GM18858 (cell line): Measurements from ENCODE around the gene IL4I1.

Experiments
- ATAC-seq: cut with Tn5 transposase; IDR thresholded peaks from one replicate; pipeline ENCODE4 v1.9.1; 2021; ENCODE audit not compliant: unreplicated experiment

The IL4I1 gene

GRCh38 chr19:49880162-49880869, 16.4 kb downstream of the IL4I1 start:
- ATAC-seq, result no peak

GRCh38 chr19:49879243-49879963, 17.3 kb downstream of the IL4I1 start:
- no peak for ATAC-seq

GRCh38 chr19:49878744-49879070, 18.0 kb downstream of the IL4I1 start:
- ATAC-seq, result no peak

GRCh38 chr19:49877879-49878743, 18.6 kb downstream of the IL4I1 start:
- ATAC-seq, result peak; percentile 24

- peak; percentile 41 for ATAC-seq
Measured at GRCh38 chr19:49877020-49877878, 19.4 kb downstream of the IL4I1 start, which contains the start of the genes AKT1S1 and TBC1D17. TSS of gene AKT1S1 (minus strand) at chr19:49877355. CDS start at chr19:49873295, 4,060 bp downstream. TSS of gene TBC1D17 (plus strand) at chr19:49877702. CDS start at chr19:49877724, 22 bp downstream.

- peak; percentile 39 for ATAC-seq
Measured at GRCh38 chr19:49876422-49877019, 20.2 kb downstream of the IL4I1 start.

GRCh38 chr19:49875857-49876421, 20.7 kb downstream of the IL4I1 start:
- no peak for ATAC-seq

- ATAC-seq, result no peak
Measured at GRCh38 chr19:49875177-49875576, 21.5 kb downstream of the IL4I1 start.

- ATAC-seq, result no peak
Measured at GRCh38 chr19:49874503-49875157, 22.1 kb downstream of the IL4I1 start.

DNA sequence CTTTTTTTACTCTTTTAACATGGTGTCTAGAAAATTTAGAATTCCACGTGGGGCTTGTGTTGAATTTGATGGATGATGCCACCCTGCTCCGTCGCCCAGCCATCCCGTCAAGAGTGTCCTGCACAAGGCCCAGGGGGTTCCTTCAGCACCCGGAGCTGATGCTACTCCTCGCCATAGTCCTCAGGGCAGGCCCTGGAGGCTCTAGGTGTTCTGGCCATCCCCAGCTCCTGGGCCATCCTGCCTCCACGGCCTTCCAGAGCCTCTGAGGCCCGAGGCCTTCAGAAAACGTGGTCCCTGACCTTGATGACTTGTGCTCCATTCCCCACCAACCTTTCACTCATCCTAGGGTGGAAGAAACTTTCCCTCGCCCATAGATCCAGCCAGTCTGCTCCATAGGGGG, 22.9 kb downstream of the IL4I1 start:
- no peak for ATAC-seq

GRCh38 chr19:49873129-49873521, 23.6 kb downstream of the IL4I1 start:
- ATAC-seq, result no peak

GRCh38 chr19:49872245-49873128, 24.2 kb downstream of the IL4I1 start:
- ATAC-seq, result no peak

DNA sequence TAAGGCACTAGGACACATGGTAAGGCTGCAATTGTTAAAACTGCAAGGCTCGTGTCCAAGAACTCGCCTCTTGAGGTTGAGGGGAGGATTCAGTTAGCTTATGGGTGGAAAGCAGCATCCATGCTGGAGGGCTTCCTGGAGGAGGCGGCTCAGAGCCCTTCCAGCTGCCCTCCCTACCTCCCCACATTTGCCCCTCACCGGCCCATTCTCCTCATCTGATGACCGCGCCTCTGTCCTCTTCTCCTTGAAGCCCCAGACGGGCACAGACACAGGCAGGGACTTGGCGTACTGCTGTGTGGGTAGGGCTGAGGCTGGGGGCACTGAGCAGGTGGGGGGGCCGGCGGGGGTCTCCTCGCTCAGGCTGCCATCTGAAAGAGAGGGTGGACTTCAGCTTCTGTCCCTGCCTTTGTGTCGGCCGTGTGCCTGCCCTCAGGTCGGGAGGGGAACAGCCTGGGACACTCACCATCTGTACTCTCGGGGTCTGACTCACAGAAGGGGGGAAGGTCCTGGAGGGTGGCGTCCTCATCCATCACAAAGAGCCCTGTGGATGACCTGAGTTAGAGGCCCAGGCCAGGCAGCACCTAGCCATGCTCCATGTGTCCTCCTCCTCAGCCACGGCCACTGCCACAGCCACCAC, 25.2 kb downstream of the IL4I1 start:
- ATAC-seq, result no peak

- ATAC-seq, result no peak
Measured at GRCh38 chr19:49870309-49870901, 26.3 kb downstream of the IL4I1 start.

- ATAC-seq, result peak; percentile 60
Measured at GRCh38 chr19:49869484-49870308, 27.0 kb downstream of the IL4I1 start.

DNA sequence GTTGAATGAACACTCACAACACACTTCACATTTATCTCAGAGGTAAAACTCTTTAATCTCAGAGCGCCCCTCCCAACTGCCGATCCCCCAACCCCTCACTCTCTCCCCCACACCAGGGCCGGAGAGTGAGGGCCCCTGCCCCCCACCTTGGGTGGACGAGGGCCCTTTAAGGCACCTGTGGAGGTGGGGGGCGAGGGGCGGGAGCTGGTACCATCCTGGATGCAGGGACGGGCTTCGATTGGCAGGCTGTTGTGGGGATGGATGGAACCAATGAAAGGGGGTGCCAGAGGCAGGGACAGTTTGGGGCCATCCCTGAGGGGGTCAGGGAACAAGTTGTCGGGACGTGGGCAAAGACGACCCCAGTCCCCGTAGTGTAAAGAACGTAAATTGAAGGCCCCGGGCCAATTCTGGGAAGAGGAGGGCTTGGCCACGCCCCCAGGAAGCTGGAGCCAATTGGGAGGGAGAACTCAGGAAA, 27.6 kb downstream of the IL4I1 start:
- peak; percentile 2 for ATAC-seq
